Measurements from ENCODE around the gene NOTCH4. TPM values are rescaled to one million over a fixed set of nuclear protein-coding genes. Genes with fewer than 3 reads are reported as not detected.

NOTCH4 gene
- total RNA-seq, 1 donor from 2014 or later, result 4.7 TPM

DNA sequence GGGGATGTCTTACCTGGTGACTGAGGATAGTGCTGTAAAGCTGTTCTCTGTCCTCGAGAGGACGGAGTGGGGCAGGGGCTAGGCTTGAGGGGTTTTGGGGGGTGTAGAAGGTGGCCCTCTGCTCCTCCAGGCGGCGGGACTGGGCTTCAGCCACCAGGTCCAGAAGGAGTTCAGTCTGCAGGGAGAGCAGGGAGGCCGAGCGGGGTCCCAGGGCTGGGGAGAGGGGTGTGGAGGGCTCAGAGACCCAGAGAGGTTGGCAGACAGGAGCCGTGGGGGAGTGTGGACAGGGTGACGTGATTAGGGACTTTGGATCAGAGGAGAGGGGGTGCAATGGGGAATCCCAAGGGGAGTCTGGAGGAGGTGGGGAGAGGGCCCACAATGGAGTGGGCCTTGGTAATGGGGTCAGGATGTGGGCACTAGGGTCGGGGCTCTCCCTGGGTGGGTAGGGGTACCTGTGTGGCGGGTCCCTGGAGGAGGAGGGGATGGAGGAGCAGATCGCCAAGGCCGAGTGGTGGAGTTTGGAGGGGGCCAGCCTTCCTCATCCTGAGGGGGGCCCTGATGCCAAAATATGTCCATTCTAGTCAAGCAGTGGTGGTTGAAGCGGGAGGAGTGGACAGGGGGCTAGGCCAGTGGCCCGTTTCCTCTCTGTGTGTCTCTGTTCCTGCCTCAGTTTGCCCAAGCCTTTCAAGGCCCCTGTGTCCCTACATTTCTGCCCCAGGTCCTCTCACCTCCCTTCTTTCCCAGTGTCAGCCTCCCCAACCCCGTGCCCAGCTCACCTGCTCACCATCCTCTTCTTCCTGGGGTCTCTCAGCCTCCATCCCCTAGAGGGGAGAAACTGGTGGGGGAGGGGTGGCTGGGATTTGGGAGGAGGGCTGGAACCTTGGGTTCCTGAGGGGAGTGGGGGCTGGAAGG lies 31.9 kb downstream of the NOTCH4 start:
- H3K27me3 Mint-ChIP-seq, result no peaks in the 10 kb centered on the region
- no peak for DNase-seq (ENCODE audit: low spot score, unreplicated experiment)
- TF ChIP-seq, protein P1, sequence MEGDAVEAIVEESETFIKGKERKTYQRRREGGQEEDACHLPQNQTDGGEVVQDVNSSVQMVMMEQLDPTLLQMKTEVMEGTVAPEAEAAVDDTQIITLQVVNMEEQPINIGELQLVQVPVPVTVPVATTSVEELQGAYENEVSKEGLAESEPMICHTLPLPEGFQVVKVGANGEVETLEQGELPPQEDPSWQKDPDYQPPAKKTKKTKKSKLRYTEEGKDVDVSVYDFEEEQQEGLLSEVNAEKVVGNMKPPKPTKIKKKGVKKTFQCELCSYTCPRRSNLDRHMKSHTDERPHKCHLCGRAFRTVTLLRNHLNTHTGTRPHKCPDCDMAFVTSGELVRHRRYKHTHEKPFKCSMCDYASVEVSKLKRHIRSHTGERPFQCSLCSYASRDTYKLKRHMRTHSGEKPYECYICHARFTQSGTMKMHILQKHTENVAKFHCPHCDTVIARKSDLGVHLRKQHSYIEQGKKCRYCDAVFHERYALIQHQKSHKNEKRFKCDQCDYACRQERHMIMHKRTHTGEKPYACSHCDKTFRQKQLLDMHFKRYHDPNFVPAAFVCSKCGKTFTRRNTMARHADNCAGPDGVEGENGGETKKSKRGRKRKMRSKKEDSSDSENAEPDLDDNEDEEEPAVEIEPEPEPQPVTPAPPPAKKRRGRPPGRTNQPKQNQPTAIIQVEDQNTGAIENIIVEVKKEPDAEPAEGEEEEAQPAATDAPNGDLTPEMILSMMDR (IDR thresholded peaks at IDR 0.05; ENCODE audit: unreplicated experiment), result no peak
- peaks cover 45% of the 10 kb centered on the region for H3K4me1 Mint-ChIP-seq (ENCODE audit: low read depth)
- H3K27ac Mint-ChIP-seq, result peak overlapping the region; percentile 74
- peaks cover 6% of the 10 kb centered on the region for H3K36me3 Mint-ChIP-seq (ENCODE audit: insufficient read depth)
- no peaks in the 10 kb centered on the region for H3K9me3 Mint-ChIP-seq (ENCODE audit: low read depth)
- H3K4me3 Mint-ChIP-seq (ENCODE audit: low read depth), result no peak overlapping the region

DNA sequence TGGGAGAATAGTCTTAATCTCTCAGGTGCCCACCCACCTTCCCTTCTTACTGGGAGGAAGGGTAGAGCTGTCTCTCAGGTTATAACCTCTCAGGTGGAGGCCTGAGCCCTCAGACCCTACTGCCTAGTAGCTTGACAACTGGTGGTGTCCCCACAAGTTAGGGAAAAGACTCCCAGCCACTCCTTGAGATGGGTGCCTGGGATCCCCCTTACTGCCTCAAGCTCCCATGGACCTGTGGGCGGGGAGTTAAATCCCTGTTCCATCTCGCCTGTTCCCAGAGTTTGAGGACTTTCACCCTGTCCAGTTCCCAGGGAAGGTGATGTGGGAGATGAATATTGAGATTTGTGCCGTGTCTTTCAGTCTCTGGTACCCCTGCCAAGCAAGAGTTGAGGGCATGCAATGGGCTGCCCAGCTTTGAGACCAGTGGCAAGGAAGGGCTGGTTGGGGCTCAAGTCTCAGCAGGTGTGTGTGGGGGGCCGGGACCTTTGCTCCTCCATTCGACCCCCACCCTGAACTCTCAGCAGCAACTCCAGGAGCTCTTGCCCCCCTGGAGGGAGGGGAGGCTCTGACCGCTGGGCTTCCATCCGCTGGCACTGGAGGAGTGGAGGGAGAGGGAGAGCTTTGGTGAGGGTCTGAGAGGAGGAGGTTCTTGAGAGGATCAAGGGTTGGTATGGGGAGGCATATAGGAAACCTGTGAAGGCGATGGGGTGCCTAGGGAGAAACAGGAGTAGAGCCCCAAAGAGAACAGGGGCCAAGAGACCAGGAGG lies 32.8 kb downstream of the NOTCH4 start:
- Mint-ChIP-seq H3K36me3 (ENCODE audit: insufficient read depth) (peaks cover 10% of the 10 kb centered on the region), H3K9me3 (ENCODE audit: low read depth) (no peaks in the 10 kb centered on the region), H3K4me1 (ENCODE audit: low read depth) (peaks cover 47% of the 10 kb centered on the region), H3K4me3 (ENCODE audit: low read depth) (peak overlapping the region; percentile 40), H3K27me3 (no peaks in the 10 kb centered on the region), H3K27ac (peak overlapping the region; percentile 84)
- TF ChIP-seq, protein P1 (IDR thresholded peaks at IDR 0.05; ENCODE audit: unreplicated experiment), result no peak
- no peak for DNase-seq (ENCODE audit: low spot score, unreplicated experiment)

DNA sequence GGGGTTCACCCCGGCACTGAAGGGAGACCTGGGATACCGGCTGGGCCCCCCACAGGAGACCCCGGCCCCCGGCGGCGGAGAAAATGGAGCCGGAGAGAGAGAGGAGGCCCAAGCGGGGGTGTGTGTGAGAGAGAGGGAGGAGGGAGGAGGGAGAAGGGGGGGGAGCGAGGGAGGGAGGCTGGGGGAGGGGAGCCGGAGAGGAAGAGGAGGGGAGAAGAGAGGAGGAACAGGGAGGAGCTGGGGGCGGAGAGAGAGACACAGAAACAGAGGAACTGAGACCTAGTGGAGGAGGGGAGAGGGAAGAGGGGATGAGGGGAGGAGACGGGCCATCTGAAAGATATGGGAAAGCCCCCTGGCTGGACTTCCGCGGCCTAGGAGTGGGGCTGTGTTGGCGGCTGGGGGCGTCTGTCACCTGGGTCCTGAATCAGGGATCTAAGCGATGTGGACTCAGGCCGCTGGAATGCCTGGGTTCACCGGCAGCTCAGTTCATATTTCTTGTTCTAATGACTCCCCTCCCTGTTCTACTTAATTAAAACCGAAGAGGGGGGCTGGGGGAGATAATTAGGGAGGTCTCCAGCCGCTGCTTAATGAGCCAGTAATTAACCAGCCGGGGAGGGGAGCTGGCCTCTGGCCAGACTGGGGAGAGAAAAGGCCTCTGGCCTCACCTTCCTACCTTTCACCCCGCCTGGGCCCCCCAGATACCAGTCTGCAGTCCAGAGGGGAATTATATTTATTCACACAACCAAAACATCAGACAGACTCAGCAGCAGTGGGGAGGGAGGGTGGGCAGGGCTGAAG lies 33.6 kb downstream of the NOTCH4 start, which contains the start of gene PBX2:
Gene PBX2, minus strand, starts transcription at position 149 of the 798 bp plus-strand sequence. CDS start 287 bp downstream, outside the sequence.
- peak within 1 kb of the TSS; percentile 87 for H3K4me3 Mint-ChIP-seq (ENCODE audit: low read depth)
- DNase-seq (ENCODE audit: low spot score, unreplicated experiment), result no peak
- no peaks in the 10 kb centered on the region for H3K9me3 Mint-ChIP-seq (ENCODE audit: low read depth)
- TF ChIP-seq, protein P1 (IDR thresholded peaks at IDR 0.05; ENCODE audit: unreplicated experiment), result no peak
- peak within 1 kb of the TSS; percentile 97 for H3K27ac Mint-ChIP-seq
- peaks cover 53% of the 10 kb centered on the region for H3K4me1 Mint-ChIP-seq (ENCODE audit: low read depth)
- no peaks in the 10 kb centered on the region for H3K27me3 Mint-ChIP-seq
- peaks cover 14% of the 10 kb centered on the region for H3K36me3 Mint-ChIP-seq (ENCODE audit: insufficient read depth)

DNA sequence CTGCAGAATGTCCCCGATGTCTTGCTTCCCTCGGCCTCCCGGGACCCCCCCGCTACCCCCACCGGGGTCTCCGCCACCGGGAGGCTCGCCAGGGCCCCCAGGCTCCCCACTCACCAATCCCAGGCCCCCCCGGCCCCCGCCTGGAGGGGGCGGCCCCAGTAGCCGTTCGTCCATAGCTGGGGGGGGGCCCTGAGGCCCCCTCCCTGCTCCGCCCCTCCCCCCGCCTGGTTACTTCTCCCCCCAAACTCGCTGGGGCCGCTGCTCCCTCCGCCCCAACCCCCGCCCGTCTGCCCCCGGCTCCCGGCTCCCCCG lies 34.2 kb downstream of the NOTCH4 start:
- H3K9me3 Mint-ChIP-seq (ENCODE audit: low read depth), result no peaks in the 10 kb centered on the region
- peaks cover 50% of the 10 kb centered on the region for H3K4me1 Mint-ChIP-seq (ENCODE audit: low read depth)
- peak overlapping the region; percentile 87 for H3K4me3 Mint-ChIP-seq (ENCODE audit: low read depth)
- no peaks in the 10 kb centered on the region for H3K27me3 Mint-ChIP-seq
- peak overlapping the region; percentile 94 for H3K27ac Mint-ChIP-seq
- TF ChIP-seq, protein P1 (IDR thresholded peaks at IDR 0.05; ENCODE audit: unreplicated experiment), result no peak
- H3K36me3 Mint-ChIP-seq (ENCODE audit: insufficient read depth), result peaks cover 14% of the 10 kb centered on the region
- no peak for DNase-seq (ENCODE audit: low spot score, unreplicated experiment)

All from progenitor cell of endocrine pancreas (in vitro differentiated cells).